SK-N-MC (cell line): Measurements from ENCODE around the gene KRT17.
"Not testable (repeated sequence)": the region's sequence is repeated elsewhere in the genome, so short reads cannot be mapped to it uniquely, and the experiment has no call there.

Experiments
- DNase-seq: peaks from one replicate; pipeline ENCODE4 v3.0.0-alpha.2; 2011; ENCODE audit warnings: low read depth, low spot score
- H3K27ac ChIP-seq: fragments of 200-600 bp; sonication (generic); 2 replicates; pipeline ENCODE4 v1.5.1; 2016; ENCODE audit warnings: mixed run types
- H3K36me3 ChIP-seq: fragments of 200-600 bp; sonication (generic); 2 replicates; pipeline ENCODE4 v1.6.1; 2017; ENCODE audit warnings: antibody characterized with exemption, low read length, mixed read lengths; ENCODE audit not compliant: insufficient read depth
- H3K4me3 ChIP-seq: fragments of 200-600 bp; sonication (generic); 2 replicates; pipeline ENCODE4 v1.5.1; 2016
- H3K9ac ChIP-seq: fragments of 200-600 bp; sonication (generic); 2 replicates; pipeline ENCODE4 v1.8.0; 2017; ENCODE audit warnings: mixed run types, mixed read lengths; ENCODE audit not compliant: insufficient read length
- H3K9me3 ChIP-seq: fragments of 200-600 bp; sonication (generic); 2 replicates; pipeline ENCODE4 v1.6.1; 2017; ENCODE audit warnings: low read depth, mild to moderate bottlenecking, antibody characterized with exemption, low read length, moderate library complexity, mixed read lengths
- EZH2 ChIP-seq: fragments of 200-600 bp; sonication (generic); IDR thresholded peaks from one replicate; pipeline ENCODE4 v1.6.1; 2017; ENCODE audit warnings: antibody characterized with exemption
- FOXP2 ChIP-seq: optimal IDR thresholded peaks from 2 replicates; pipeline ENCODE3; 2011; ENCODE audit warnings: mild to moderate bottlenecking, moderate library complexity; ENCODE audit not compliant: insufficient read depth; ENCODE audit errors: extremely low read length, control extremely low read depth
- POLR2AphosphoS5 ChIP-seq: IDR thresholded peaks from 2 replicates; pipeline ENCODE4 v1.6.1; 2012; ENCODE audit warnings: mild to moderate bottlenecking, low read depth, low read length, borderline replicate concordance

KRT17 gene

GRCh38 chr17:41610965-41611640, 13.3 kb downstream of the KRT17 start:
- no peak for TF ChIP-seq POLR2AphosphoS5
- TF ChIP-seq FOXP2 = no peak
- TF ChIP-seq EZH2 = no peak
- H3K9me3 ChIP-seq = no peaks in the 10 kb centered on the region
- no peak for DNase-seq
- no peak overlapping the region for H3K4me3 ChIP-seq
- H3K9ac ChIP-seq = no peak overlapping the region
- no peaks in the 10 kb centered on the region for H3K36me3 ChIP-seq
- no peak overlapping the region for H3K27ac ChIP-seq

GRCh38 chr17:41610061-41610517, 14.3 kb downstream of the KRT17 start:
- DNase-seq, H3K9me3 ChIP-seq, H3K36me3 ChIP-seq, H3K27ac ChIP-seq, H3K9ac ChIP-seq, H3K4me3 ChIP-seq: not testable (repeated sequence)

- H3K4me3 ChIP-seq, DNase-seq, H3K27ac ChIP-seq, H3K9ac ChIP-seq, H3K36me3 ChIP-seq, H3K9me3 ChIP-seq: not testable (repeated sequence)
Observed at GRCh38 chr17:41606930-41607329, 17.4 kb downstream of the KRT17 start.

GRCh38 chr17:41602524-41602923, 21.9 kb downstream of the KRT17 start:
- H3K4me3 ChIP-seq = no peak overlapping the region
- H3K9me3 ChIP-seq = no peaks in the 10 kb centered on the region
- TF ChIP-seq POLR2AphosphoS5 (no peak), EZH2 (no peak), FOXP2 (no peak)
- H3K27ac ChIP-seq = no peak overlapping the region
- H3K9ac ChIP-seq = no peak overlapping the region
- no peaks in the 10 kb centered on the region for H3K36me3 ChIP-seq
- DNase-seq = no peak

GRCh38 chr17:41600318-41600717, 24.1 kb downstream of the KRT17 start:
- H3K4me3 ChIP-seq = no peak overlapping the region
- H3K9me3 ChIP-seq = no peaks in the 10 kb centered on the region
- TF ChIP-seq EZH2 = no peak
- no peak for TF ChIP-seq POLR2AphosphoS5
- no peak for TF ChIP-seq FOXP2
- H3K9ac ChIP-seq = no peak overlapping the region
- DNase-seq = no peak
- no peak overlapping the region for H3K27ac ChIP-seq
- no peaks in the 10 kb centered on the region for H3K36me3 ChIP-seq

GRCh38 chr17:41599680-41600079, 24.7 kb downstream of the KRT17 start:
- H3K9ac ChIP-seq = no peak overlapping the region
- TF ChIP-seq FOXP2 = no peak
- no peak for TF ChIP-seq POLR2AphosphoS5
- no peak for TF ChIP-seq EZH2
- DNase-seq = no peak
- no peak overlapping the region for H3K27ac ChIP-seq
- H3K36me3 ChIP-seq = no peaks in the 10 kb centered on the region
- no peaks in the 10 kb centered on the region for H3K9me3 ChIP-seq
- no peak overlapping the region for H3K4me3 ChIP-seq

- no peak for TF ChIP-seq EZH2
- TF ChIP-seq POLR2AphosphoS5 = no peak
- no peak for TF ChIP-seq FOXP2
- DNase-seq = no peak
- Histone ChIP-seq H3K4me3 (no peak overlapping the region), H3K36me3 (no peaks in the 10 kb centered on the region), H3K9ac (no peak overlapping the region), H3K9me3 (no peaks in the 10 kb centered on the region), H3K27ac (no peak overlapping the region)
Observed at GRCh38 chr17:41595585-41595984, 28.8 kb downstream of the KRT17 start.

- no peak overlapping the region for H3K4me3 ChIP-seq
- H3K27ac ChIP-seq = no peak overlapping the region
- no peaks in the 10 kb centered on the region for H3K9me3 ChIP-seq
- no peak for DNase-seq
- H3K9ac ChIP-seq = no peak overlapping the region
- TF ChIP-seq FOXP2 = no peak
- TF ChIP-seq EZH2 = no peak
- no peak for TF ChIP-seq POLR2AphosphoS5
- H3K36me3 ChIP-seq = no peaks in the 10 kb centered on the region
Observed at GRCh38 chr17:41594363-41594915, 29.9 kb downstream of the KRT17 start.

GRCh38 chr17:41593306-41593981, 30.9 kb downstream of the KRT17 start:
- DNase-seq = no peak
- TF ChIP-seq FOXP2 = no peak
- no peak overlapping the region for H3K27ac ChIP-seq

More at GRCh38 chr17:41593306-41593981, 30.9 kb downstream of the KRT17 start:
- Histone ChIP-seq H3K36me3 (no peaks in the 10 kb centered on the region), H3K4me3 (no peak overlapping the region), H3K9me3 (no peaks in the 10 kb centered on the region), H3K9ac (no peak overlapping the region)
